Smooth muscle cell (in vitro differentiated cells): Measurements from ENCODE around the gene CAMSAP3. TPM values are rescaled to one million over a fixed set of nuclear protein-coding genes. Genes with fewer than 3 reads are reported as not detected.
A peak's percentile ranks its signal among the peaks of the same experiment; 100 is the strongest.

Experiments
- DNase-seq: peaks from one replicate; lab custom pipeline; 2025; ENCODE audit not compliant: unreplicated experiment; lab: John Stamatoyannopoulos, UW
- H2AFZ ChIP-seq: fragments of 200-600 bp; sonication (generic); 2 replicates; pipeline ENCODE4 v1.6.0; 2016; ENCODE audit warnings: antibody characterized with exemption, low read depth, mild to moderate bottlenecking
- H3F3A ChIP-seq: fragments of 200-600 bp; sonication (generic); 2 replicates; pipeline ENCODE4 v1.6.0; 2017; ENCODE audit warnings: antibody characterized with exemption, low read depth
- H3K27ac ChIP-seq: fragments of 200-600 bp; sonication (generic); 2 replicates; pipeline ENCODE4 v1.5.1; 2016; ENCODE audit warnings: low read depth, mild to moderate bottlenecking
- H3K27me3 ChIP-seq: fragments of 200-600 bp; sonication (generic); 2 replicates; pipeline ENCODE4 v1.6.1; 2016; ENCODE audit warnings: low read depth, mild to moderate bottlenecking
- H3K36me3 ChIP-seq: fragments of 200-600 bp; sonication (generic); 2 replicates; pipeline ENCODE4 v1.5.1; 2016; ENCODE audit warnings: low read depth
- H3K4me1 ChIP-seq: fragments of 200-600 bp; sonication (generic); 2 replicates; pipeline ENCODE4 v1.5.1; 2016; ENCODE audit warnings: low read depth
- H3K4me2 ChIP-seq: fragments of 200-600 bp; sonication (generic); 2 replicates; pipeline ENCODE4 v1.6.0; 2016; ENCODE audit warnings: mild to moderate bottlenecking
- H3K4me3 ChIP-seq: fragments of 200-600 bp; sonication (generic); 2 replicates; pipeline ENCODE4 v1.5.1; 2016; ENCODE audit warnings: mild to moderate bottlenecking
- H3K79me2 ChIP-seq: fragments of 200-600 bp; sonication (generic); 2 replicates; pipeline ENCODE4 v1.6.0; 2016; ENCODE audit warnings: low read depth, mild to moderate bottlenecking
- H3K9ac ChIP-seq: fragments of 200-600 bp; sonication (generic); 2 replicates; pipeline ENCODE4 v1.6.0; 2016; ENCODE audit warnings: low read depth
- H3K9me3 ChIP-seq: fragments of 200-600 bp; sonication (generic); replicated peaks from 2 replicates; pipeline ENCODE4 v1.5.1; 2016; ENCODE audit warnings: low read depth
- H4K20me1 ChIP-seq: fragments of 200-600 bp; sonication (generic); 2 replicates; pipeline ENCODE4 v1.6.0; 2016; ENCODE audit warnings: low read depth
- CTCF ChIP-seq: fragments of 200-600 bp; sonication (generic); IDR thresholded peaks from 2 replicates; pipeline ENCODE4 v1.5.1; 2017; ENCODE audit warnings: borderline replicate concordance, mild to moderate bottlenecking, antibody characterized with exemption; ENCODE audit not compliant: insufficient read depth, poor library complexity, severe bottlenecking
- WGBS: methylation state at CpG from one replicate; pipeline ENCODE4 v1.1.7; 2016; ENCODE audit warnings: low lambda C conversion rate; 5-methylcytosine and 5-hydroxymethylcytosine counted together
- polyA plus RNA-seq: library from polyadenylated mRNA; unstranded; fragments of >200 nt; fragmentation: Nextera tagmentation; extraction: Ambion mirVana; gene quantifications from 2 replicates; pipeline ENCODE4 v1.2.1, GENCODE V29; 2016
- total RNA-seq: library from RNA; depleted of rRNA; stranded (reverse); fragments of >200 nt; gene quantifications from 2 replicates; pipeline ENCODE4 v1.2.3, GENCODE V29; 2014

The CAMSAP3 gene
- total and polyA plus RNA-seq, 2 experiments from 2014 or later, result 1.4 to 1.8 TPM

GRCh38 chr19:7637374-7638256 lies 42.0 kb downstream of the CAMSAP3 start:
- Histone ChIP-seq H3F3A (no peaks in the 10 kb centered on the region), H3K9ac (peak overlapping the region; percentile 62), H4K20me1 (no peaks in the 10 kb centered on the region), H3K4me1 (no peaks in the 10 kb centered on the region), H3K4me3 (peak overlapping the region; percentile 58), H2AFZ (no peak overlapping the region), H3K36me3 (no peaks in the 10 kb centered on the region), H3K4me2 (peak overlapping the region; percentile 82), H3K9me3 (no peaks in the 10 kb centered on the region), H3K79me2 (no peaks in the 10 kb centered on the region), H3K27ac (no peak overlapping the region), H3K27me3 (peaks cover 30% of the 10 kb centered on the region)
- DNase-seq, result no peak
- 49% methylated on average over 29 of the region's 30 CpGs for WGBS
- TF ChIP-seq CTCF, result no peak

GRCh38 chr19:7638802-7639465 lies 43.3 kb downstream of the CAMSAP3 start:
- H3K27ac ChIP-seq, result no peak overlapping the region
- DNase-seq, result no peak
- no peaks in the 10 kb centered on the region for H3K79me2 ChIP-seq
- H3K9ac ChIP-seq, result no peak overlapping the region
- H3K4me1 ChIP-seq, result no peaks in the 10 kb centered on the region
- no peaks in the 10 kb centered on the region for H3F3A ChIP-seq
- no peak overlapping the region for H2AFZ ChIP-seq
- H3K4me2 ChIP-seq, result no peak overlapping the region
- no peak overlapping the region for H3K4me3 ChIP-seq
- no peaks in the 10 kb centered on the region for H3K36me3 ChIP-seq
- peaks cover 30% of the 10 kb centered on the region for H3K27me3 ChIP-seq
- WGBS, result 90% methylated on average over 12 of the region's 12 CpGs
- no peaks in the 10 kb centered on the region for H4K20me1 ChIP-seq
- no peak for TF ChIP-seq CTCF
- H3K9me3 ChIP-seq, result no peaks in the 10 kb centered on the region

GRCh38 chr19:7639863-7640348 lies 44.2 kb downstream of the CAMSAP3 start:
- Histone ChIP-seq H4K20me1 (no peaks in the 10 kb centered on the region), H3K4me1 (no peaks in the 10 kb centered on the region), H3K4me3 (no peak overlapping the region), H3K9me3 (no peaks in the 10 kb centered on the region), H3K27me3 (peaks cover 27% of the 10 kb centered on the region), H3K27ac (no peak overlapping the region), H3K79me2 (no peaks in the 10 kb centered on the region), H3K36me3 (no peaks in the 10 kb centered on the region), H3K9ac (no peak overlapping the region), H3K4me2 (no peak overlapping the region), H2AFZ (no peak overlapping the region), H3F3A (no peaks in the 10 kb centered on the region)
- no peak for TF ChIP-seq CTCF
- WGBS, result 96% methylated on average over 13 of the region's 13 CpGs
- no peak for DNase-seq
